ENCODE results near the gene CADM1.

The CADM1 gene

GRCh38 chr11:115437902-115438575, 66.2 kb downstream of the CADM1 start:
- TF ChIP-seq FOXP2 (optimal IDR thresholded peaks at IDR 0.05; ENCODE audit: control extremely low read depth, extremely low read length, insufficient read depth) (no peak), POLR2AphosphoS5 (IDR thresholded peaks at IDR 0.05; ENCODE audit: borderline replicate concordance, low read depth, low read length) (no peak)
- Histone ChIP-seq H3K9ac (ENCODE audit: insufficient read length) (no peak overlapping the region), H3K9me3 (ENCODE audit: low read depth, low read length) (no peaks in the 10 kb centered on the region), H3K36me3 (ENCODE audit: insufficient read depth, low read length) (no peaks in the 10 kb centered on the region), H3K27ac (no peak overlapping the region), H3K4me3 (no peak overlapping the region)
- no peak for DNase-seq (ENCODE audit: low read depth, low spot score)

- Histone ChIP-seq H3K9me3 (ENCODE audit: low read depth, low read length) (no peaks in the 10 kb centered on the region), H3K36me3 (ENCODE audit: insufficient read depth, low read length) (no peaks in the 10 kb centered on the region), H3K9ac (ENCODE audit: insufficient read length) (no peak overlapping the region), H3K4me3 (no peak overlapping the region), H3K27ac (no peak overlapping the region)
- no peak for DNase-seq (ENCODE audit: low read depth, low spot score)
- TF ChIP-seq EZH2 (IDR thresholded peaks at IDR 0.05) (no peak), FOXP2 (optimal IDR thresholded peaks at IDR 0.05; ENCODE audit: control extremely low read depth, extremely low read length, insufficient read depth) (no peak), POLR2AphosphoS5 (IDR thresholded peaks at IDR 0.05; ENCODE audit: borderline replicate concordance, low read depth, low read length) (no peak)
Observed at GRCh38 chr11:115430345-115430744, 73.9 kb downstream of the CADM1 start.

- TF ChIP-seq FOXP2 (optimal IDR thresholded peaks at IDR 0.05; ENCODE audit: control extremely low read depth, extremely low read length, insufficient read depth) (no peak), EZH2 (IDR thresholded peaks at IDR 0.05) (no peak), POLR2AphosphoS5 (IDR thresholded peaks at IDR 0.05; ENCODE audit: borderline replicate concordance, low read depth, low read length) (no peak)
- DNase-seq (ENCODE audit: low read depth, low spot score): no peak
- Histone ChIP-seq H3K9me3 (ENCODE audit: low read depth, low read length) (no peaks in the 10 kb centered on the region), H3K4me3 (no peak overlapping the region), H3K27ac (no peak overlapping the region), H3K36me3 (ENCODE audit: insufficient read depth, low read length) (no peaks in the 10 kb centered on the region), H3K9ac (ENCODE audit: insufficient read length) (no peak overlapping the region)
Observed at GRCh38 chr11:115428306-115428705, 75.9 kb downstream of the CADM1 start.

GRCh38 chr11:115425816-115426215, 78.4 kb downstream of the CADM1 start:
- Histone ChIP-seq H3K9me3 (ENCODE audit: low read depth, low read length) (no peaks in the 10 kb centered on the region), H3K4me3 (no peak overlapping the region), H3K9ac (ENCODE audit: insufficient read length) (no peak overlapping the region), H3K27ac (no peak overlapping the region), H3K36me3 (ENCODE audit: insufficient read depth, low read length) (no peaks in the 10 kb centered on the region)
- DNase-seq (ENCODE audit: low read depth, low spot score): no peak
- TF ChIP-seq POLR2AphosphoS5 (IDR thresholded peaks at IDR 0.05; ENCODE audit: borderline replicate concordance, low read depth, low read length) (no peak), EZH2 (IDR thresholded peaks at IDR 0.05) (no peak), FOXP2 (optimal IDR thresholded peaks at IDR 0.05; ENCODE audit: control extremely low read depth, extremely low read length, insufficient read depth) (no peak)

- H3K4me3 ChIP-seq: no peak overlapping the region
- no peaks in the 10 kb centered on the region for H3K36me3 ChIP-seq (ENCODE audit: insufficient read depth, low read length)
- no peak for TF ChIP-seq POLR2AphosphoS5 (IDR thresholded peaks at IDR 0.05; ENCODE audit: borderline replicate concordance, low read depth, low read length)
- no peak for TF ChIP-seq FOXP2 (optimal IDR thresholded peaks at IDR 0.05; ENCODE audit: control extremely low read depth, extremely low read length, insufficient read depth)
- TF ChIP-seq EZH2 (IDR thresholded peaks at IDR 0.05): no peak
- H3K9me3 ChIP-seq (ENCODE audit: low read depth, low read length): no peaks in the 10 kb centered on the region
- DNase-seq (ENCODE audit: low read depth, low spot score): no peak
- H3K9ac ChIP-seq (ENCODE audit: insufficient read length): no peak overlapping the region
- H3K27ac ChIP-seq: no peak overlapping the region
Observed at GRCh38 chr11:115425250-115425649, 79.0 kb downstream of the CADM1 start.

- TF ChIP-seq POLR2AphosphoS5 (IDR thresholded peaks at IDR 0.05; ENCODE audit: borderline replicate concordance, low read depth, low read length): no peak
- no peak for TF ChIP-seq FOXP2 (optimal IDR thresholded peaks at IDR 0.05; ENCODE audit: control extremely low read depth, extremely low read length, insufficient read depth)
- no peak for TF ChIP-seq EZH2 (IDR thresholded peaks at IDR 0.05)
- DNase-seq (ENCODE audit: low read depth, low spot score): no peak
Observed at GRCh38 chr11:115423728-115424459, 80.3 kb downstream of the CADM1 start.

GRCh38 chr11:115421992-115422689, 82.1 kb downstream of the CADM1 start:
- Histone ChIP-seq H3K9ac (ENCODE audit: insufficient read length) (no peak overlapping the region), H3K27ac (no peak overlapping the region), H3K9me3 (ENCODE audit: low read depth, low read length) (no peaks in the 10 kb centered on the region), H3K4me3 (no peak overlapping the region), H3K36me3 (ENCODE audit: insufficient read depth, low read length) (no peaks in the 10 kb centered on the region)
- TF ChIP-seq EZH2 (IDR thresholded peaks at IDR 0.05) (no peak), POLR2AphosphoS5 (IDR thresholded peaks at IDR 0.05; ENCODE audit: borderline replicate concordance, low read depth, low read length) (no peak), FOXP2 (optimal IDR thresholded peaks at IDR 0.05; ENCODE audit: control extremely low read depth, extremely low read length, insufficient read depth) (no peak)
- DNase-seq (ENCODE audit: low read depth, low spot score): no peak

More at GRCh38 chr11:115423728-115424459, 80.3 kb downstream of the CADM1 start:
- no peaks in the 10 kb centered on the region for H3K9me3 ChIP-seq (ENCODE audit: low read depth, low read length)
- H3K36me3 ChIP-seq (ENCODE audit: insufficient read depth, low read length): no peaks in the 10 kb centered on the region
- no peak overlapping the region for H3K27ac ChIP-seq
- H3K4me3 ChIP-seq: no peak overlapping the region
- H3K9ac ChIP-seq (ENCODE audit: insufficient read length): no peak overlapping the region

- no peak overlapping the region for H3K9ac ChIP-seq (ENCODE audit: insufficient read length)
- no peaks in the 10 kb centered on the region for H3K36me3 ChIP-seq (ENCODE audit: insufficient read depth, low read length)
- DNase-seq (ENCODE audit: low read depth, low spot score): no peak
- H3K4me3 ChIP-seq: no peak overlapping the region
- no peak overlapping the region for H3K27ac ChIP-seq
- no peaks in the 10 kb centered on the region for H3K9me3 ChIP-seq (ENCODE audit: low read depth, low read length)
- TF ChIP-seq FOXP2 (optimal IDR thresholded peaks at IDR 0.05; ENCODE audit: control extremely low read depth, extremely low read length, insufficient read depth) (no peak), EZH2 (IDR thresholded peaks at IDR 0.05) (no peak), POLR2AphosphoS5 (IDR thresholded peaks at IDR 0.05; ENCODE audit: borderline replicate concordance, low read depth, low read length) (no peak)
Observed at GRCh38 chr11:115421352-115421991, 82.7 kb downstream of the CADM1 start.

Data from SK-N-MC (cell line).